ENCODE results near the gene ADRA1B.

ADRA1B gene

DNA sequence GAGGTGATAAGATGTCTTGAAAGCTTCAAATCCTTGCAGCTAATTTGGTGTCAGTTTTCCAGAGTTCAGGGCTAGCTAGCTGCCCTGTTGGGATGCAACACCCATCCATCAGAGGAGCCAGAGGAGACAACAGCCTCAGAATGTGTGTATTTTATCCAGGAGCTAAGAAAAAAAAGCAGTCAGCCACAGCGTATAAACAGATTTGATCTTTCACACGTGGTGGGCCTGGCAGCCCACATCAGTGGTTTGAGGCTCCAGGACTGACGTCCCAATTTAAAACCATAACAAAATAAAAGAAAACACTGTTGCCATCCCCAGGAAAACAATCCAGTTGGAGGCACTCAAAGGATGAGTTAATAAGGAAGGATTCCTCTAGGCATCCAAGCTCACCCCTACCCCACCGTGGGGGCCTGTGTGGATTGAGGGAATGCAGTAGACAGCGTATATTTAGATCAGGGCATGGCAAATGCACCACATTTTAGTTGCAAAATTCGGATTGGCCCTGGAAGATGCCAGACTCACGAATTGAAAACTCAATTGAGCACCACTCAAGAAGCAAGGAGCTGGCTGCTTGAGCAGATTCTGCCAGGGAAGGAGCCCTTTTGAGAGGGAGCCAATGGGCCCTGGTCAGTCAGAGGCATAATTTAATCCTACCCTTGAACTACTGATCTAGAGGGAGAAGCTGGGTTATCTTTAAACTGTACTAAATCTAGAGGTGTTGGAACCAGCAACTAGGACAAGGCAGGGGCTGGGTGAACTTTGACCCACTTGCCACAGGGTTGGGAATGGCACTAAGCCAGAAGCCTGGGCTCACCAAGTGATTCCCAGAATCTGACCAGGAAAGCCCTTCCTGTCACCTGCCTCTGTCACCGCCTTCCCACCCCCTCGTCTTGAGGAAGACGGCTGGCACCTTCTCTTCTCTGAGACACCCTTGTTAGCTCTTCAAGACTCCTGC lies 17.5 kb downstream of the ADRA1B start:
- H3K27ac ChIP-seq (ENCODE audit: low read length), result no peak overlapping the region

DNA sequence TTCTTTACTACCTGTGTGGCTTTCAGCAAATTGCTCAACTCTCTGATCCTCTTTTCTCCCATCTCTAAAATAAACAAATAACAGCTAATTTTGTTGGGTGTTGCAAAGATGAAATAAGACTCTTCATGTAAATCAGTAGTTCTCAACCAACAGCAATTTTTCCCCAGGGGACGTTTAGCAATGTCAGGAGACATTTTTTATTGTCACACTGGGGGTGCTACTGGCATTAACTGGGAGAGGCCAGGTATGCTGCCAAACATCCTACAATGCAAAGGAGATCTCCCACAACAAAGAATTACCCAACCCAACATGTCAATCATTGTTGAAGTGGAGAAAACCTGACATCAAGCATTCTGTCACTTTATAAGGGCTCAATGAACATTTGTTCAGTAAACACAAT lies 19.7 kb downstream of the ADRA1B start:
- Histone ChIP-seq H3K4me1 (ENCODE audit: control insufficient read depth in 1 of 2, insufficient read depth in 2 of 2, low read length in 2 of 2) (peaks cover 0 to 5% of the 10 kb centered on the region in 2 donors), H3K9me3 (ENCODE audit: control insufficient read depth in 1 of 2, low read length in 2 of 2) (no peaks in the 10 kb centered on the region), H3K27me3 (ENCODE audit: low read depth, low read length) (no peaks in the 10 kb centered on the region), H3K36me3 (ENCODE audit: control insufficient read depth in 1 of 2, insufficient read depth in 2 of 2, low read length in 2 of 2) (no peaks in the 10 kb centered on the region), H3K4me3 (ENCODE audit: low read depth in 1 of 2, low read length in 2 of 2) (no peak overlapping the region), H3K27ac (ENCODE audit: low read length) (no peak overlapping the region)

More for the DNA sequence above, 17.5 kb downstream of the ADRA1B start:
- peaks cover 0 to 5% of the 10 kb centered on the region in 2 donors for H3K4me1 ChIP-seq (ENCODE audit: control insufficient read depth in 1 of 2, insufficient read depth in 2 of 2, low read length in 2 of 2)
- no peaks in the 10 kb centered on the region for H3K27me3 ChIP-seq (ENCODE audit: low read depth, low read length)
- no peaks in the 10 kb centered on the region for H3K9me3 ChIP-seq (ENCODE audit: control insufficient read depth in 1 of 2, low read length in 2 of 2)
- no peaks in the 10 kb centered on the region for H3K36me3 ChIP-seq (ENCODE audit: control insufficient read depth in 1 of 2, insufficient read depth in 2 of 2, low read length in 2 of 2)
- H3K4me3 ChIP-seq (ENCODE audit: low read depth in 1 of 2, low read length in 2 of 2), result no peak overlapping the region

DNA sequence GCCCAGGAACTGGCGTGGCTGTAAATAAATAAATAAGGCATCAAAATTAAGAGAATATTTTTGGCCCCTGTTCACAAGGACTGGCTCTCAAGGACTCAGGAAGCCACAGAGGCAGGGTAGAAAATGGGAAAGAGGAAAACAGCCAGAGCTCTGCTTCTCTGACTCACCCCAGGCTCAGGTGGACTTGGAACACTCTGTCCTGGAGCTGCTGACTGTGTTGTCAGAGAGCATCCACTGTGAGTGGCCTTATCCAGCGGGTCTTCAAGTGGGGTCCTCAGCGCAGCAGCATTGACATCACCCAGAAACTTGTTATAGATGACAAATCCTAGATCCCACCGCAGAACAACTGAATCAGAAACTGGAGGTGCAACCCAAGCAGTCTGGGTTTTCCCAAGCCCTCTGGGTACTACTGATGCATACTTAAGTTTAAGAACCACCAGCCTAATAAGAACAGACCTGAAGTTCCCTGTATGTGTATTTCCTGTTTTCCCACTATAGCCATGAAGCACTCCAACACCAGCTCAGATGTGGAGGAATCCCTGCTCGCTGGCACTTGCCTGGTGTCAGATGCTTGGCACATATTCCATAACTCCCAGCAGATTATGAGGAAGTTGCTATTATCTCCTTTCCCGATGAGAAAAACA lies 20.5 kb downstream of the ADRA1B start:
- no peaks in the 10 kb centered on the region for H3K36me3 ChIP-seq (ENCODE audit: control insufficient read depth in 1 of 2, insufficient read depth in 2 of 2, low read length in 2 of 2)
- H3K4me1 ChIP-seq (ENCODE audit: control insufficient read depth in 1 of 2, insufficient read depth in 2 of 2, low read length in 2 of 2), result peaks cover 0 to 5% of the 10 kb centered on the region in 2 donors
- no peak overlapping the region for H3K4me3 ChIP-seq (ENCODE audit: low read depth in 1 of 2, low read length in 2 of 2)
- no peak overlapping the region for H3K27ac ChIP-seq (ENCODE audit: low read length)
- no peaks in the 10 kb centered on the region for H3K27me3 ChIP-seq (ENCODE audit: low read depth, low read length)
- no peaks in the 10 kb centered on the region for H3K9me3 ChIP-seq (ENCODE audit: control insufficient read depth in 1 of 2, low read length in 2 of 2)

DNA sequence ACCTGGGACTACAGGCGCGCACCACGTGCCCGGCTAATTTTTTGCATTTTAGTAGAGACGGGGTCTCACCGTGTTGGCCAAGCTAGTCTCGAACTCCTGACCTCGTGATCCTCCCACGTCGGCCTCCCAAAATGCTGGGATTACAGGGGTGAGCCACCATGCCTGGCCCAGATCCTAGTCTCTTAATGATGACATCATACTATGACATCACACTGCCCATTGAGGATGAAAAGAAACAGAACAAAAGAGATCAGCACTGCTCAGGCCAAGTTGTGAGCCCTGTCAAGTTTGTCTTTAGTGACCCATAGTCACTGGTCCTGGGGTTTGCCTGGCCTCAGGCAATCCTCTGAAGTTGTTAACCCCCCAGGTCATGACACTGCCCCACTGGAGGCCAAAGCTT lies 21.3 kb downstream of the ADRA1B start:
- Histone ChIP-seq H3K4me3 (ENCODE audit: low read depth in 1 of 2, low read length in 2 of 2) (no peak overlapping the region), H3K9me3 (ENCODE audit: control insufficient read depth in 1 of 2, low read length in 2 of 2) (no peaks in the 10 kb centered on the region), H3K27me3 (ENCODE audit: low read depth, low read length) (no peaks in the 10 kb centered on the region), H3K27ac (ENCODE audit: low read length) (no peak overlapping the region), H3K4me1 (ENCODE audit: control insufficient read depth in 1 of 2, insufficient read depth in 2 of 2, low read length in 2 of 2) (peaks cover 0 to 5% of the 10 kb centered on the region in 2 donors), H3K36me3 (ENCODE audit: control insufficient read depth in 1 of 2, insufficient read depth in 2 of 2, low read length in 2 of 2) (no peaks in the 10 kb centered on the region)

DNA sequence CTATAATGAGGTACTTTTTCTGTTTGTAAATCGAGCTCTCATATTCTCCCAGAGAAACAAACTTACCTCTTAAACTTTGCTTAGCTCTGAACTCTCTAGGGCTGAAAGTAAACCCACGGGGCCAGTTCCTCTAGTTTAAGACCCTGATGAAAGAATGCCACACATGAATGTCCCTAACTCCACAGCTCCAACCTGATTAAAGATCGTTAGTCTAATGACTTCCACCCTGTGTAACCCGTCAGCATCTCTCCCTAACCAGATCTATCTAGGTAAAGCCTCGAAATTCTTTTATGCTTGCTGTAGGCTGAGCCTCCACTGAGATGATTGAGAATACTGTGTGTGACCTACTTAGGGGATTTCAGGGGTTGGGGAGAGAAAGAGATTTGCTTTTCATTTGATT lies 27.0 kb downstream of the ADRA1B start:
- Histone ChIP-seq H3K27ac (ENCODE audit: low read length) (no peak overlapping the region), H3K27me3 (ENCODE audit: low read depth, low read length) (no peaks in the 10 kb centered on the region), H3K36me3 (ENCODE audit: control insufficient read depth in 1 of 2, insufficient read depth in 2 of 2, low read length in 2 of 2) (no peaks in the 10 kb centered on the region), H3K4me1 (ENCODE audit: control insufficient read depth in 1 of 2, insufficient read depth in 2 of 2, low read length in 2 of 2) (no peaks in the 10 kb centered on the region), H3K9me3 (ENCODE audit: control insufficient read depth in 1 of 2, low read length in 2 of 2) (no peaks in the 10 kb centered on the region), H3K4me3 (ENCODE audit: low read depth in 1 of 2, low read length in 2 of 2) (no peak overlapping the region)

DNA sequence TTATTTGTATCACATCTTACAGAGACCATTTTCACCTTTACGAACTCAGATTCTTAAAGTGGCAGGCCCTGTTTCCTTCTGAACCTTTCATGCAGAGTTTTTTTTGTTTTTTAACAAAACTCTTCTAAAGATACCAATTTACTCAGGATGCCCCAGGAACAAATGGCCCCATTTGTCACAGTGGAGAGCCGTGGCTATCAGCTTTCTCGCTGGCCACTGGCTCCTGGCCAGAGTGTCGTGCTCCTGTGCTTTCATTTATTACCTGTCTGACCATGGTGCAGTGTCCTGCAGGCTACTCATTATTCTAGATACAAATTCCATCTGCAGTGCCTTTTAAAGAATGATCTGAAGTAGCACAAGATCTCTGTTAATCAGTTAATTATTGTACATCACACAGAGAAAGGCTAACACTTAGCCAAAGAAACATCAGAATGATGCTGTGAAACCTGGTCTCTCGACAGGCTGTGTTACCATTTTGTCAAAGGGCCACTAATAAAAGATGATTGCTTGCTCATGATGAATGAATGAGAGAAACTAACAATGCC lies 27.8 kb downstream of the ADRA1B start:
- H3K27ac ChIP-seq (ENCODE audit: low read length), result no peak overlapping the region
- H3K4me3 ChIP-seq (ENCODE audit: low read depth in 1 of 2, low read length in 2 of 2), result no peak overlapping the region
- no peaks in the 10 kb centered on the region for H3K4me1 ChIP-seq (ENCODE audit: control insufficient read depth in 1 of 2, insufficient read depth in 2 of 2, low read length in 2 of 2)
- no peaks in the 10 kb centered on the region for H3K36me3 ChIP-seq (ENCODE audit: control insufficient read depth in 1 of 2, insufficient read depth in 2 of 2, low read length in 2 of 2)
- no peaks in the 10 kb centered on the region for H3K27me3 ChIP-seq (ENCODE audit: low read depth, low read length)
- H3K9me3 ChIP-seq (ENCODE audit: control insufficient read depth in 1 of 2, low read length in 2 of 2), result no peaks in the 10 kb centered on the region

DNA sequence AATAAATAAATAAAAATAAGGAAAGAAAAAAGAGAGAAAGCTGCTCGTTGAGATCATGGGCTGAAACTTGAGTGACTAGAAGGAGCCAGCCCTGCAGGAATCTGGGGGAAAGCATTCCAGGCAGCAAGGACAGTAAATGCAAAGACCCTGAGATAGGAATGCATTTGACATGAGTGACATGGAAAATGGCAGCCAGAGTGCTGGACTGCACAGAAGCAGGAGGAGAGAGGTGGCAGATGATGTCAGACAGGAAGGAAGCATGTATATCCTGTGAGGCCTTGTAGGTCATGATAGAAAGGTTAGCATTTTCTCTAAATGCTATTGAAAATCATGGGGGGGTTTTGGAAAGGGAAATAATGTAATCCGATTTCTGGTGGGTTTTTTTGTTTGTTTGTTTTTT lies 29.1 kb downstream of the ADRA1B start:
- Histone ChIP-seq H3K4me1 (ENCODE audit: control insufficient read depth in 1 of 2, insufficient read depth in 2 of 2, low read length in 2 of 2) (no peaks in the 10 kb centered on the region), H3K27me3 (ENCODE audit: low read depth, low read length) (no peaks in the 10 kb centered on the region), H3K36me3 (ENCODE audit: control insufficient read depth in 1 of 2, insufficient read depth in 2 of 2, low read length in 2 of 2) (no peaks in the 10 kb centered on the region), H3K9me3 (ENCODE audit: control insufficient read depth in 1 of 2, low read length in 2 of 2) (no peaks in the 10 kb centered on the region), H3K4me3 (ENCODE audit: low read depth in 1 of 2, low read length in 2 of 2) (no peak overlapping the region), H3K27ac (ENCODE audit: low read length) (no peak overlapping the region)

DNA sequence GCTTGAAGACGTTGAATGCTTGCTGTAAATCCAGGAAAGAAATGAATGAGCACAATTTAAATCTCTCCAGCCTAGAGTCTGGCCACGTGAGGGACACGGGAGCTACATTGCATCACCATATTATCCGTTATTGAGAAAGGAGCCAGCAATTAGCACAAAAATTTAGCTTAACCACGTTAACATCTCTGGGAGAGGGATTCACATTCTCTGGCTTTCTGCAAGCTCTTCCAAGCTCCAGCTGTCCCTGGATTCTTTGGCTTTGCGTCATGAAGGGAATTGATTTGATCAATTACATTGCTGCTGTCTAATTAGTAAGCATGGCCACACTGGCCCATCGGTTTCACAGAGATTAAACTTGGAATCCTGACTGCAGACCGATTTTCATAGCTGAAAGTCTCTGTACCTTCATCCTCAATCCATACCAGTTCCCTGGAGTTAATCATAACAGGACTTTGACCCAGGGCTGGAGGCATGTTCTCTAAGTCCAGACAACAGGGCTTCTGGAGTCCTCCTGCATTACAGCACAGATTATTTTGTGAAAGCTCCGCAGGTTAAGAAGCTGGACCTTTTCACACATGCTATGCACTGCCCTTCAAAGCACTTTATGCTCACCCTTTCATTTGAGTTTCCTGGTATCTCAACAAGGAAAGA lies 31.6 kb downstream of the ADRA1B start:
- no peak overlapping the region for H3K27ac ChIP-seq (ENCODE audit: low read length)
- H3K27me3 ChIP-seq (ENCODE audit: low read depth, low read length), result no peaks in the 10 kb centered on the region
- no peaks in the 10 kb centered on the region for H3K4me1 ChIP-seq (ENCODE audit: control insufficient read depth in 1 of 2, insufficient read depth in 2 of 2, low read length in 2 of 2)
- no peak overlapping the region for H3K4me3 ChIP-seq (ENCODE audit: low read depth in 1 of 2, low read length in 2 of 2)
- H3K36me3 ChIP-seq (ENCODE audit: control insufficient read depth in 1 of 2, insufficient read depth in 2 of 2, low read length in 2 of 2), result no peaks in the 10 kb centered on the region
- H3K9me3 ChIP-seq (ENCODE audit: control insufficient read depth in 1 of 2, low read length in 2 of 2), result no peaks in the 10 kb centered on the region

DNA sequence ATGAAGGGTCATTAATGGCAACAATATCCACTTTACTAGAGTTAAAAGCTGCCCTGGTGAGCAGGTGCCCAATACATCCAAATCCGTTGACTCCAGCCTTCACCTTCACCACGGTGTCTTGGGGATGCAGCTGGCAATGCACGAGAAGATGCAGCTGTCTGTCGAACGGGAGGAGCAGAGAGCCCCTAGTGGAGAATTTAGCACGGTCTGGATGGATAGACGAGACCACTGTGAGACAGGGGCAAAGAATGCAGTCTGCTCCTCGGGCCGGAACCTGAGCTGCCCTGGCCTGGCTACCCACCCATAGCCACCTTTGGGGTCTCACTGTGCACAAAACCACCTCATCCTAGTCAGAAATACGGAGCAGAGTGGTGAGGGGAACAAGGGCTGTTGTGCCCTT lies 35.1 kb downstream of the ADRA1B start:
- H3K4me3 ChIP-seq (ENCODE audit: low read depth in 1 of 2, low read length in 2 of 2), result no peak overlapping the region
- H3K36me3 ChIP-seq (ENCODE audit: control insufficient read depth in 1 of 2, insufficient read depth in 2 of 2, low read length in 2 of 2), result no peaks in the 10 kb centered on the region
- H3K27ac ChIP-seq (ENCODE audit: low read length), result no peak overlapping the region
- H3K9me3 ChIP-seq (ENCODE audit: control insufficient read depth in 1 of 2, low read length in 2 of 2), result no peaks in the 10 kb centered on the region
- no peaks in the 10 kb centered on the region for H3K4me1 ChIP-seq (ENCODE audit: control insufficient read depth in 1 of 2, insufficient read depth in 2 of 2, low read length in 2 of 2)
- no peaks in the 10 kb centered on the region for H3K27me3 ChIP-seq (ENCODE audit: low read depth, low read length)

DNA sequence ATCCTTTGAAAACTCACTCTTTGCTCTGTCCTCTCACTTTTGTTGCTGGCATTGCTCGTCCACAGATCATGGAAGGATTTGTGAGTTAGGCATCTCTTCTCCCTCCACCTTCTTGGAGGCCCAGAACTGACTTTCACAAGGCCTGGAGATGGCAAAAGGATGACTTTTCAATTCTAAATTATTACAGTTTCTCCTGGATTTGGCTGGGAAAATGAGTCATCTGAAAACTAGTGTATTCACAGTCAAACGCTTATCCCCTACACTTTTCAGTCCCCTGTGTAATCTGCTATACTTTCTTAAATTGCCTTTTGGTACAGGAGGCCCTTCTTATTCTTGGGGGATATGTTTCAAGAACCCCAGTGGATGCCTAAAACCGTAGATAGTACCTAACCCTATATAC lies 35.6 kb downstream of the ADRA1B start:
- no peaks in the 10 kb centered on the region for H3K9me3 ChIP-seq (ENCODE audit: control insufficient read depth in 1 of 2, low read length in 2 of 2)
- H3K27ac ChIP-seq (ENCODE audit: low read length), result no peak overlapping the region
- no peaks in the 10 kb centered on the region for H3K4me1 ChIP-seq (ENCODE audit: control insufficient read depth in 1 of 2, insufficient read depth in 2 of 2, low read length in 2 of 2)
- no peaks in the 10 kb centered on the region for H3K36me3 ChIP-seq (ENCODE audit: control insufficient read depth in 1 of 2, insufficient read depth in 2 of 2, low read length in 2 of 2)
- H3K27me3 ChIP-seq (ENCODE audit: low read depth, low read length), result no peaks in the 10 kb centered on the region
- H3K4me3 ChIP-seq (ENCODE audit: low read depth in 1 of 2, low read length in 2 of 2), result no peak overlapping the region

DNA sequence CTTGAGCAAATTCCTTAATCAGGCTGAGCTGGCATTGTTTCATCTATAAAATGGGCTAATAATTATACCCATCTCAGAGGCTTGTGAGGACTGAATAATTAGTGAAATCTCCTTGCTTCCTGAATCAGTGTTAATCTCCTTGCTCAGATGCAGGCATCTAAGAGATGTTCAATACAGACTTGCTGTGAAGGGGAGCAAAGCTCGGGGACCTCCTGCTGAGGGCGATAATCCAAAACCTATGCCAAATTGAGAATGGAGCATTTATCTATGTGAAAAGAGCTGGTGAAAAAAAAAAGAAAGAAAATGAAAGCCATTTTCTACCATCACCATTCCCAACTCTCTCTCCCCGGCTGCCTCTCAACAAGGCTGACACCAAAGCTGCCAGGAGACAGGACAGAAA lies 37.3 kb downstream of the ADRA1B start:
- Histone ChIP-seq H3K4me1 (ENCODE audit: control insufficient read depth in 1 of 2, insufficient read depth in 2 of 2, low read length in 2 of 2) (no peaks in the 10 kb centered on the region), H3K27me3 (ENCODE audit: low read depth, low read length) (no peaks in the 10 kb centered on the region), H3K4me3 (ENCODE audit: low read depth in 1 of 2, low read length in 2 of 2) (no peak overlapping the region), H3K9me3 (ENCODE audit: control insufficient read depth in 1 of 2, low read length in 2 of 2) (no peaks in the 10 kb centered on the region), H3K36me3 (ENCODE audit: control insufficient read depth in 1 of 2, insufficient read depth in 2 of 2, low read length in 2 of 2) (no peaks in the 10 kb centered on the region), H3K27ac (ENCODE audit: low read length) (no peak overlapping the region)

Data from muscle layer of duodenum (tissue), 2 donors.